Trophoblast cell (in vitro differentiated cells and primary cell): ENCODE measurements around the gene THBS3.
"Not testable (repeated sequence)": the region's sequence is repeated elsewhere in the genome, so short reads cannot be mapped to it uniquely, and the experiment has no call there.

ENCODE experiments used
- DNase-seq, 2 donors: peaks; one replicate each; pipeline ENCODE4 v3.0.0-alpha.2; 2016
- H2AFZ ChIP-seq: 2 replicates; pipeline ENCODE4 v1.6.1; 2013; ENCODE audit warnings: low read length, moderate library complexity, mild to moderate bottlenecking; ENCODE audit not compliant: insufficient read depth, poor library complexity
- H2AK5ac ChIP-seq: 2 replicates; pipeline ENCODE4 v1.6.1; 2013; ENCODE audit warnings: mild to moderate bottlenecking, low read length
- H2BK120ac ChIP-seq: 2 replicates; pipeline ENCODE4 v1.6.1; 2013; ENCODE audit warnings: low read length, mild to moderate bottlenecking, moderate library complexity; ENCODE audit not compliant: insufficient read depth, poor library complexity
- H2BK12ac ChIP-seq: 2 replicates; pipeline ENCODE4 v1.6.1; 2013; ENCODE audit warnings: mild to moderate bottlenecking, low read length, moderate library complexity
- H2BK5ac ChIP-seq: 2 replicates; pipeline ENCODE4 v1.6.1; 2013; ENCODE audit warnings: low read length, low read depth, moderate library complexity, mild to moderate bottlenecking; ENCODE audit not compliant: poor library complexity
- H3K14ac ChIP-seq: 2 replicates; pipeline ENCODE4 v1.6.1; 2013; ENCODE audit warnings: mild to moderate bottlenecking, low read length
- H3K18ac ChIP-seq: 2 replicates; pipeline ENCODE4 v1.6.1; 2013; ENCODE audit warnings: mild to moderate bottlenecking, low read length
- H3K23ac ChIP-seq: 2 replicates; pipeline ENCODE4 v1.6.1; 2013; ENCODE audit warnings: low read length
- H3K27ac ChIP-seq: 2 replicates; pipeline ENCODE4 v1.5.1; 2013; ENCODE audit warnings: low read depth, mild to moderate bottlenecking, inconsistent platforms, low read length, moderate library complexity
- H3K27me3 ChIP-seq: 2 replicates; pipeline ENCODE4 v1.6.1; 2013; ENCODE audit warnings: inconsistent platforms, mild to moderate bottlenecking, low read length, moderate library complexity; ENCODE audit not compliant: insufficient read depth
- H3K36me3 ChIP-seq, 2 experiments: 1 replicate in 1 of 2; 2 replicates in 1 of 2; pipeline ENCODE4 v1.6.1; 2013; ENCODE audit warnings: low read length in 2 of 2, mild to moderate bottlenecking in 2 of 2, moderate library complexity in 1 of 2; ENCODE audit not compliant: insufficient read depth in 2 of 2, control insufficient read depth in 1 of 2
- H3K4ac ChIP-seq: 2 replicates; pipeline ENCODE4 v1.6.1; 2013; ENCODE audit warnings: low read depth, mild to moderate bottlenecking, low read length, moderate library complexity
- H3K4me1 ChIP-seq, 2 experiments: 1 replicate in 1 of 2; 2 replicates in 1 of 2; pipeline ENCODE4 v1.6.1; 2013; ENCODE audit warnings: low read length in 2 of 2, mild to moderate bottlenecking in 2 of 2, moderate library complexity in 1 of 2; ENCODE audit not compliant: insufficient read depth in 2 of 2, control insufficient read depth in 1 of 2
- H3K4me2 ChIP-seq: 2 replicates; pipeline ENCODE4 v1.6.1; 2013; ENCODE audit warnings: inconsistent platforms, mild to moderate bottlenecking, low read length, moderate library complexity
- H3K4me3 ChIP-seq: 2 replicates; pipeline ENCODE4 v1.5.1; 2013; ENCODE audit warnings: mild to moderate bottlenecking, low read depth, low read length, inconsistent platforms
- H3K79me1 ChIP-seq: one replicate; pipeline ENCODE4 v1.6.1; 2013; ENCODE audit warnings: low read length
- H3K79me2 ChIP-seq: 2 replicates; pipeline ENCODE4 v1.6.1; 2013; ENCODE audit warnings: low read length, mild to moderate bottlenecking; ENCODE audit not compliant: control insufficient read depth, insufficient read depth, poor library complexity
- H3K9ac ChIP-seq: 2 replicates; pipeline ENCODE4 v1.6.1; 2013; ENCODE audit warnings: mild to moderate bottlenecking, low read length
- H3K9me3 ChIP-seq: 2 replicates; pipeline ENCODE4 v1.6.1; 2013; ENCODE audit warnings: low read depth, mild to moderate bottlenecking, control low read depth, inconsistent platforms, low read length; ENCODE audit not compliant: insufficient read depth
- H4K12ac ChIP-seq: 2 replicates; pipeline ENCODE4 v1.6.1; 2013; ENCODE audit warnings: low read depth, mild to moderate bottlenecking, low read length, moderate library complexity
- H4K8ac ChIP-seq: 2 replicates; pipeline ENCODE4 v1.6.1; 2013; ENCODE audit warnings: low read depth, mild to moderate bottlenecking, low read length, moderate library complexity
- H4K91ac ChIP-seq: one replicate; pipeline ENCODE4 v1.6.1; 2013; ENCODE audit warnings: low read depth, mild to moderate bottlenecking, low read length, moderate library complexity
- WGBS: extraction: QIAGEN DNeasy Blood & Tissue Kit; methylation state at CpG from one replicate; pipeline ENCODE4 v1.1.7; 2013; ENCODE audit warnings: missing lambda C conversion rate; ENCODE audit not compliant: insufficient read length, insufficient coverage; ENCODE audit errors: extremely low coverage; 5-methylcytosine and 5-hydroxymethylcytosine counted together

The THBS3 gene

DNA sequence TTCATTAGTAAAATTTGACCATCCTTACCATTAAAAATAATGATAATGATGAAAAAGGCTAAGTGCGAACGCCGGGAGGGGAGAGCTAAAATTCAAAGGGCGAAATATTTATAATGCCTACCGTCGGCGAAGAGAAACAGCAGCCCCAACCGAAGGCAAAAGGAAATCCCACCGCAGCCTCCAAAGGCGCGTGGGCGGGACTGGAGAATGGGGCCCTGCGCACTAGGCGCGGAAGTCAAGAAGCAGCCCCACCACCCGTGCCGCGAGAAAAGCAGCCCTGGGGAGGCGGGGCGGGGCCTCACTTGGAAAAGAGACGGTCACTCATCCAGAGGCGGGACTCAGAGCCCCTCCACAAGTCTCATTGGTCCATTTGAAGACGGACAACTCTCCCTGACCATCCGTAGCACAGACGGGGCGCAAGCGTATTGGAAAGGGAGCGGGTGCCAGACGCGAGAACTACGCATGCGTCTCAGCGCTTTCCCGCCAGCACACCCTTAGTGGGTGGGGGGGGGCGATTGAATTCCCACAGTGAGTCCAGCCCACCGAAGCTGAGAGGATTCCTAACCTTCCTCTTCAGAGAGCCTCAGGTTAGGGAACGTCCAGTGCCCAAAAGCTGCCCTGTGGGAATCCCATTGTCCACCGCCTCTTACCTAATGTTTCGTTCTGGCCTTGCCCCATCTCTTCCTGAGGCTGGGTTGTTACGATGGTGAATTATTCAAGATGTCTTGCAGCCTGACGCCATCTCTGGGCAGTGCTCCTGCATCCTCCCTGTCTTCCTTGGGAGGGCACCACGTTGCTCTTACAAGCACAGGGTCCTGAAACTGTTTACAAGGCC lies 19.8 kb upstream of the THBS3 start:
- Histone ChIP-seq H3K4me1 (peaks cover 16 to 26% of the 10 kb centered on the region in 2 experiments), H2BK5ac (peak overlapping the region; percentile 38), H3K9ac (peak overlapping the region; percentile 88)

DNA sequence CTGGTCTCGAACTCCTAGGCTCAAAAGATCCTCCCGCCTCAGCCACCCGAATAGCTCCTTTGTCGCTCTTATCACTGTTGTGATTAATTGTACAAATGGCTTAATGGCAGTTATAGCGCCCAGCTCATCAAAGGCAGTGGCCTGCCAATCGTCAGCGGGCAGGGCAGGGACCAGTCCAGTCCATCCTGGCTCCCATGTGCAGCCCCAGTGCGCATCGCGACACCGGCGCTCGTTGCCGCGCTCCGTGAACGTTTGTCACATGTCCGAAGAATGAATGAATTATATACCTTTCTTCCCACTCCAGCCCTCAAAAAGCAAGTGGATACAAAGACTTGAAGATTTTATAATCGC lies 19.2 kb upstream of the THBS3 start:
- no peaks in the 10 kb centered on the region for H3K9me3 ChIP-seq
- peak overlapping the region; percentile 60 for H2BK5ac ChIP-seq
- peak; percentile 70 to 75 for DNase-seq
- H2BK120ac ChIP-seq = peak overlapping the region; percentile 67
- peak overlapping the region; percentile 50 for H3K4ac ChIP-seq
- H3K14ac ChIP-seq = peak overlapping the region; percentile 72
- H3K27ac ChIP-seq = peak overlapping the region; percentile 62
- H3K4me2 ChIP-seq = peak overlapping the region; percentile 96
- H3K4me1 ChIP-seq = peaks cover 13 to 22% of the 10 kb centered on the region in 2 experiments
- peak overlapping the region; percentile 60 for H3K18ac ChIP-seq
- peak overlapping the region; percentile 55 for H2AK5ac ChIP-seq
- H2AFZ ChIP-seq = peak overlapping the region; percentile 26
- H3K9ac ChIP-seq = peak overlapping the region; percentile 96
- H3K79me1 ChIP-seq = peaks cover 28% of the 10 kb centered on the region
- peak overlapping the region; percentile 87 for H3K4me3 ChIP-seq
- peak overlapping the region; percentile 61 for H4K12ac ChIP-seq
- H2BK12ac ChIP-seq = peak overlapping the region; percentile 5
- H3K23ac ChIP-seq = no peak overlapping the region
- H3K27me3 ChIP-seq = no peaks in the 10 kb centered on the region
- peak overlapping the region; percentile 66 for H4K8ac ChIP-seq
- H3K79me2 ChIP-seq = peaks cover 9% of the 10 kb centered on the region
- no CpG with 5 or more reads among the region's 19 CpGs for WGBS
- H4K91ac ChIP-seq = peak overlapping the region; percentile 83
- no peaks in the 10 kb centered on the region for H3K36me3 ChIP-seq

More for the DNA sequence above, 19.8 kb upstream of the THBS3 start:
- peak overlapping the region; percentile 96 for H3K4me2 ChIP-seq
- peak overlapping the region; percentile 79 for H3K27ac ChIP-seq
- peak overlapping the region; percentile 91 for H4K8ac ChIP-seq
- no peak overlapping the region for H3K23ac ChIP-seq
- peak overlapping the region; percentile 34 for H2AFZ ChIP-seq
- H3K4me3 ChIP-seq = peak overlapping the region; percentile 66
- peak overlapping the region; percentile 41 for H3K4ac ChIP-seq
- H3K79me1 ChIP-seq = peaks cover 31% of the 10 kb centered on the region
- no CpG with 5 or more reads among the region's 42 CpGs for WGBS
- peak overlapping the region; percentile 83 for H4K91ac ChIP-seq
- H3K36me3 ChIP-seq = no peaks in the 10 kb centered on the region
- peak overlapping the region; percentile 67 for H2BK120ac ChIP-seq
- peak overlapping the region; percentile 53 for H3K18ac ChIP-seq
- peak overlapping the region; percentile 85 for H4K12ac ChIP-seq
- H3K27me3 ChIP-seq = no peaks in the 10 kb centered on the region
- H2AK5ac ChIP-seq = peak overlapping the region; percentile 33
- peak overlapping the region; percentile 9 for H2BK12ac ChIP-seq
- DNase-seq = peak; percentile 97 to 99
- peaks cover 9% of the 10 kb centered on the region for H3K79me2 ChIP-seq
- peak overlapping the region; percentile 71 for H3K14ac ChIP-seq
- no peaks in the 10 kb centered on the region for H3K9me3 ChIP-seq

DNA sequence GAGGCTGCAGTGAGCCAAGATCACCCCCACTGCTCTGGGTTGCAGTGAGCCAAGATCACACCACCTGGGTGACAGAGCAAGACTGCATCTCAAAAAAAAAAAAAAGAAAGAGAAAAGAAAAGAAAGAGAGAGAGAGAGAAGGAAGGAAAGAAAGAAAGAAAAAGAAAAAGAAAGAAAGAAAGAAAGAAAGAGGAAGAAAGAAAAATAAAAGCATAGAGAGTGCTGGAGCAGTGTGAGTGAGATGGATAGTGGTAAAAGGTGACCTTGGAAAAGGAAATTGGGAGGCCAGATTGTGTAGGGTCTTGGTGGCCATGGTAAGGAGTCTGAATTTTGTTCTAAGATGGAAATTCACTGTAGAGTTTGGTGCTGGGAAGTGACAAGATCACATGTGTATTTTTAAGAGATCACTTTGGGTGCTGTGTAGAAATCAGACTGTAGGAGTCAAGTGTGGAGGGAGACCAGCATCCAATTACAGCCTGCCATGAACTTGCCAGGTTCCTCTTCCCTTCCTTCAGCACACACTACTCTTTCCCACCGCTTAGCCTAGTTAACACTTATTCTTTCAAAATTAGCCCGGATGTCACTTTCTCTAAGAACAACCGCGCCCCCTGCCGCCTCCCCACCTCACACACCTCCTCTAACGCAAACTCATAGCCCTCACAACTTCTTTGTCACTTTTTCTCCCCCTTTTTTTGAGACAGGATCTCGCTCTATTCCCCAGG lies 18.7 kb upstream of the THBS3 start:
- Histone ChIP-seq H3K9me3 (no peaks in the 10 kb centered on the region), H3K79me1 (peaks cover 28% of the 10 kb centered on the region), H2BK120ac (peak overlapping the region; percentile 93), H4K12ac (peak overlapping the region; percentile 61), H3K4me2 (peak overlapping the region; percentile 96), H2AFZ (peak overlapping the region; percentile 26), H3K4me1 (peaks cover 13 to 22% of the 10 kb centered on the region in 2 experiments), H3K27me3 (no peaks in the 10 kb centered on the region), H2BK5ac (peak overlapping the region; percentile 84), H3K18ac (peak overlapping the region; percentile 60), H3K4me3 (peak overlapping the region; percentile 87), H2AK5ac (no peak overlapping the region), H3K14ac (peak overlapping the region; percentile 72), H4K8ac (peak overlapping the region; percentile 66), H3K27ac (peak overlapping the region; percentile 94), H3K79me2 (peaks cover 9% of the 10 kb centered on the region), H3K23ac (no peak overlapping the region), H3K36me3 (no peaks in the 10 kb centered on the region), H4K91ac (peak overlapping the region; percentile 89), H3K9ac (peak overlapping the region; percentile 96), H2BK12ac (peak overlapping the region; percentile 94), H3K4ac (peak overlapping the region; percentile 50)
- no CpG with 5 or more reads among the region's 7 CpGs for WGBS
- peak; percentile 77 to 79 for DNase-seq

DNA sequence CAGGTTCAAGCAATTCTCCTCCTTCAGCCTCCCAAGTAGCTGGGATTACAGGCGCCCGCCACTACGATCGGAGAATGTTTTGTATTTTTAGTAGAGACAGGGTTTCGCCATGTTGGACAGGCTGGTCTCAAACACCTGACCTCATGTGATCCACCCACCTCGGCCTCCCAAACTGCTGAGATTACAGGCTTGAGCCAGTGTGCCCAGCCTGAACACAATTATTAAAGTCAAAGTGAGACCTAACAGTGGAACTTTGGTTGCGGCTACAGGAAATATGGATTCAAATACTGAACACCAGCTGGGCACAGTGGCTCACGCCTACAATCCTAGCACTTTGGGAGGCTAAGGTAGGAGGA lies 17.7 kb upstream of the THBS3 start:
- Histone ChIP-seq H2AK5ac (peak overlapping the region; percentile 96), H3K18ac (peak overlapping the region; percentile 82), H4K12ac (peak overlapping the region; percentile 71), H2BK12ac (peak overlapping the region; percentile 94), H3K4ac (peak overlapping the region; percentile 56), H3K27ac (peak overlapping the region; percentile 94), H4K8ac (peak overlapping the region; percentile 87), H2BK120ac (peak overlapping the region; percentile 93), H2BK5ac (peak overlapping the region; percentile 84), H3K79me1 (peaks cover 30% of the 10 kb centered on the region), H2AFZ (peak overlapping the region; percentile 21), H3K14ac (peak overlapping the region; percentile 91), H3K4me1 (peaks cover 15 to 24% of the 10 kb centered on the region in 2 experiments), H4K91ac (peak overlapping the region; percentile 89)
- not testable (repeated sequence) for H3K79me2 ChIP-seq, H3K9me3 ChIP-seq, H3K4me3 ChIP-seq, DNase-seq, H3K27me3 ChIP-seq, H3K9ac ChIP-seq, H3K4me2 ChIP-seq, H3K23ac ChIP-seq, H3K36me3 ChIP-seq
- no CpG with 5 or more reads among the region's 8 CpGs for WGBS
